PC-3 (cell line): ENCODE measurements around the gene PKDREJ. TPM values are rescaled to one million over a fixed set of nuclear protein-coding genes. Genes with fewer than 3 reads are reported as not detected.

Experiments
- ATAC-seq: fragments of 200-7000 bp; cut with Tn5 transposase; 2 replicates; pipeline ENCODE4 v1.9.1; 2020; ENCODE audit warnings: mild to moderate bottlenecking, moderate library complexity
- BruUV-seq: library from RNA; stranded (reverse); fragments of 400-500 nt; replicated peaks from 2 replicates; lab custom pipeline; 2021; lab: Mats Ljungman, UMichigan
- CTCF ChIA-PET: fragments of 300-600 bp; sonication (Branson Sonifier 250); formaldehyde crosslinking; loops from one replicate; lab custom pipeline; 2022; ENCODE audit warnings: antibody characterized with exemption; lab: Charles Lee
- POLR2A ChIA-PET: fragments of 300-600 bp; sonication (Branson Sonifier 250); formaldehyde crosslinking; loops from one replicate; lab custom pipeline; 2022; ENCODE audit warnings: antibody characterized with exemption; ENCODE audit not compliant: unreplicated experiment; lab: Charles Lee
- DNase-seq: peaks from one replicate; pipeline ENCODE4 v3.0.0-alpha.2; 2015
- H2AFZ ChIP-seq: fragments of 300-600 bp; sonication (generic); 2 replicates; pipeline ENCODE4 v1.6.0; 2016; ENCODE audit warnings: antibody characterized with exemption, low read length
- H3F3A ChIP-seq: fragments of 300-600 bp; sonication (generic); one replicate; pipeline ENCODE4 v1.6.0; 2017; ENCODE audit warnings: antibody characterized with exemption, low read length, control low read depth, mild to moderate bottlenecking; ENCODE audit not compliant: unreplicated experiment
- H3K27ac ChIP-seq: fragments of 300-600 bp; sonication (generic); 2 replicates; pipeline ENCODE4 v1.5.1; 2016; ENCODE audit warnings: mild to moderate bottlenecking, low read length
- H3K27me3 ChIP-seq: fragments of 300-600 bp; sonication (generic); 2 replicates; pipeline ENCODE4 v1.6.1; 2016; ENCODE audit warnings: low read length, mixed read lengths
- H3K36me3 ChIP-seq: fragments of 300-600 bp; sonication (generic); 2 replicates; pipeline ENCODE4 v1.6.1; 2016; ENCODE audit warnings: low read depth, mixed run types, low read length, mixed read lengths
- H3K4me1 ChIP-seq: fragments of 300-600 bp; sonication (generic); 2 replicates; pipeline ENCODE4 v1.5.1; 2016; ENCODE audit warnings: low read length; ENCODE audit not compliant: insufficient read depth
- H3K4me2 ChIP-seq: fragments of 300-600 bp; sonication (generic); 2 replicates; pipeline ENCODE4 v1.6.0; 2016; ENCODE audit warnings: low read length
- H3K4me3 ChIP-seq: fragments of 300-600 bp; sonication (generic); 2 replicates; pipeline ENCODE4 v1.5.1; 2016; ENCODE audit warnings: mild to moderate bottlenecking, low read length, mixed read lengths
- H3K79me2 ChIP-seq: fragments of 300-600 bp; sonication (generic); 2 replicates; pipeline ENCODE4 v1.6.1; 2017; ENCODE audit warnings: low read length, mixed read lengths
- H3K9ac ChIP-seq: fragments of 300-600 bp; sonication (generic); 2 replicates; pipeline ENCODE4 v1.6.0; 2016; ENCODE audit warnings: mild to moderate bottlenecking, low read length
- H3K9me2 ChIP-seq: fragments of 300-600 bp; sonication (generic); replicated peaks from 2 replicates; pipeline ENCODE4 v1.6.1; 2016; ENCODE audit warnings: mixed run types, low read length, mixed read lengths
- H3K9me3 ChIP-seq: fragments of 300-600 bp; sonication (generic); 2 replicates; pipeline ENCODE4 v1.6.1; 2016; ENCODE audit warnings: low read length, mixed read lengths
- H4K20me1 ChIP-seq: fragments of 300-600 bp; sonication (generic); 2 replicates; pipeline ENCODE4 v1.6.1; 2016; ENCODE audit warnings: low read length, mixed read lengths
- CTCF ChIP-seq: fragments of 300-600 bp; sonication (generic); conservative IDR thresholded peaks from 2 replicates; pipeline ENCODE4 v1.5.1; 2017; ENCODE audit warnings: antibody characterized with exemption, low read depth, mild to moderate bottlenecking, low read length
- EZH2 ChIP-seq: fragments of 300-600 bp; sonication (generic); IDR thresholded peaks from one replicate; pipeline ENCODE4 v1.6.1; 2017; ENCODE audit warnings: antibody characterized with exemption, mild to moderate bottlenecking, low read length; ENCODE audit not compliant: unreplicated experiment
- EZH2phosphoT487 ChIP-seq: fragments of 300-600 bp; sonication (generic); IDR thresholded peaks from 2 replicates; pipeline ENCODE4 v1.6.1; 2018; ENCODE audit warnings: mild to moderate bottlenecking, antibody characterized with exemption, low read length, borderline replicate concordance
- intact Hi-C: fragments of 100-400 bp; cut with micrococcal nuclease; formaldehyde crosslinking; loops from 2 replicates; pipeline ENCODE4 v1.9.0; 2023
- total RNA-seq: library from RNA; depleted of rRNA; stranded (reverse); fragments of >200 nt; gene quantifications from 2 replicates; pipeline ENCODE4 v1.2.3, GENCODE V29; 2014

Gene PKDREJ
- total RNA-seq, 1 experiment from 2014 or later = not detected

- CTCF ChIA-PET = no interaction called here
- H3K27me3 ChIP-seq = no peaks in the 10 kb centered on the region
- ATAC-seq = no peak
- no peak overlapping the region for H2AFZ ChIP-seq
- no peak overlapping the region for H3K4me3 ChIP-seq
- no peaks in the 10 kb centered on the region for H3F3A ChIP-seq
- H3K36me3 ChIP-seq = peaks cover 8% of the 10 kb centered on the region
- H3K79me2 ChIP-seq = peaks cover 28% of the 10 kb centered on the region
- POLR2A ChIA-PET = no interaction called here
- H3K4me1 ChIP-seq = peaks cover 13% of the 10 kb centered on the region
- no peak overlapping the region for H3K27ac ChIP-seq
- H3K9me3 ChIP-seq = no peaks in the 10 kb centered on the region
- H4K20me1 ChIP-seq = no peaks in the 10 kb centered on the region
- no peak overlapping the region for H3K9ac ChIP-seq
- no TSS peak for BruUV-seq
- TF ChIP-seq EZH2phosphoT487 = no peak
- TF ChIP-seq CTCF = no peak
- no peak for TF ChIP-seq EZH2
- intact Hi-C loops = loop anchor here (5.0 kb wide), 1 partner anchor 172 kb away; no protein-coding TSS in a partner anchor
- H3K4me2 ChIP-seq = no peak overlapping the region
- no peak for DNase-seq
- H3K9me2 ChIP-seq = no peaks in the 10 kb centered on the region
Measured at GRCh38 chr22:46294784-46295183, 31.6 kb upstream of the PKDREJ start.

GRCh38 chr22:46293577-46294260, 30.6 kb upstream of the PKDREJ start:
- no peak for TF ChIP-seq EZH2phosphoT487
- no peak for TF ChIP-seq EZH2
- TF ChIP-seq CTCF = no peak
- ChIA-PET POLR2A (no interaction called here), CTCF (no interaction called here)
- H3K36me3 ChIP-seq = 0 out of 2 replicates have a peak, but pooled peaks cover 2% of the 10 kb centered on the region
- no peak for ATAC-seq
- H3K27ac ChIP-seq = no peak overlapping the region
- H3K9me3 ChIP-seq = no peaks in the 10 kb centered on the region
- no peaks in the 10 kb centered on the region for H4K20me1 ChIP-seq
- H3F3A ChIP-seq = no peaks in the 10 kb centered on the region
- intact Hi-C loops = no loop called here
- peaks cover 19% of the 10 kb centered on the region for H3K79me2 ChIP-seq
- no peak overlapping the region for H3K4me2 ChIP-seq
- no peaks in the 10 kb centered on the region for H3K9me2 ChIP-seq
- H3K4me3 ChIP-seq = no peak overlapping the region
- no peak overlapping the region for H2AFZ ChIP-seq
- H3K27me3 ChIP-seq = no peaks in the 10 kb centered on the region
- no peak overlapping the region for H3K9ac ChIP-seq
- DNase-seq = no peak
- no TSS peak for BruUV-seq
- peaks cover 13% of the 10 kb centered on the region for H3K4me1 ChIP-seq

- peaks cover 10% of the 10 kb centered on the region for H3K4me1 ChIP-seq
- H2AFZ ChIP-seq = no peak overlapping the region
- TF ChIP-seq CTCF (no peak), EZH2phosphoT487 (no peak), EZH2 (no peak)
- H3K27ac ChIP-seq = no peak overlapping the region
- no peaks in the 10 kb centered on the region for H3K9me3 ChIP-seq
- peaks cover 9% of the 10 kb centered on the region for H3K79me2 ChIP-seq
- H3K4me2 ChIP-seq = no peak overlapping the region
- no peaks in the 10 kb centered on the region for H3K9me2 ChIP-seq
- no peaks in the 10 kb centered on the region for H4K20me1 ChIP-seq
- no peak overlapping the region for H3K9ac ChIP-seq
- ATAC-seq = no peak
- H3K27me3 ChIP-seq = no peaks in the 10 kb centered on the region
- CTCF ChIA-PET = no interaction called here
- BruUV-seq = no TSS peak
- H3K4me3 ChIP-seq = no peak overlapping the region
- no peaks in the 10 kb centered on the region for H3K36me3 ChIP-seq
- H3F3A ChIP-seq = no peaks in the 10 kb centered on the region
- intact Hi-C loops = no loop called here
- DNase-seq = no peak
- POLR2A ChIA-PET = no interaction called here
Measured at GRCh38 chr22:46292732-46293131, 29.6 kb upstream of the PKDREJ start.
